ENCODE measurements around the gene ABCB8. TPM values are rescaled to one million over a fixed set of nuclear protein-coding genes. Genes with fewer than 3 reads are reported as not detected.

Gene ABCB8
- total RNA-seq, 1 donor from 2014 or later: 17.4 TPM

DNA sequence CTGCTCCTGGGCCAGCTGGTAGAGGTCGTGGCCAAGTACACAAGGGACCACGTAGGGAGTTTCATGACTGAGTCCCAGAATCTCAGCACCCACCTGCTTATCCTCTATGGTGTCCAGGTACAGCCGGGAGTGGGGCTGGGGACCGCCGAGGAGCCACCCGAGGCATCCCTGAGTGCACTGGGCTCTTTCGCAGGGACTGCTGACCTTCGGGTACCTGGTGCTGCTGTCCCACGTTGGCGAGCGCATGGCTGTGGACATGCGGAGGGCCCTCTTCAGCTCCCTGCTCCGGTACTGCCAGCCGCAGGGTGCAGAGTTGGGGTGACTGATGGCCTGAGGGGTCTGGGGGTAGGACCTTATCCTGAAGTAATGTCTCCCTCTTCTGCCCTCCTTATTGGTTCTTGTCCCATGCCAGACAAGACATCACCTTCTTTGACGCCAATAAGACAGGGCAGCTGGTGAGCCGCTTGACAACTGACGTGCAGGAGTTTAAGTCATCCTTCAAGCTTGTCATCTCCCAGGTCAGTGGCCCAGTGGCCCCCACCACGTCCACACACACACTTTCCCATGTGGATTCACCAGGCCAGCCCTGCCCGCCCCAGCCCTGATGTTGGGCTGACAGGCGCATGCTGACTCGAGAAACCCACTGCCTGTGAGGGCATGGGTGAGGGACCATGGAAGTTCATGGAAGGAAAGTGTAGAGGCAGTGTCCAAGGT, 6.2 kb downstream of the ABCB8 start:
- H3K4me1 Mint-ChIP-seq (ENCODE audit: unreplicated experiment): peaks cover 2% of the 10 kb centered on the region
- H3K36me3 Mint-ChIP-seq (ENCODE audit: low read depth, unreplicated experiment): no peaks in the 10 kb centered on the region
- DNase-seq (ENCODE audit: low spot score): no peak
- H3K9me3 Mint-ChIP-seq (ENCODE audit: unreplicated experiment): no peaks in the 10 kb centered on the region
- TF ChIP-seq, protein P1, sequence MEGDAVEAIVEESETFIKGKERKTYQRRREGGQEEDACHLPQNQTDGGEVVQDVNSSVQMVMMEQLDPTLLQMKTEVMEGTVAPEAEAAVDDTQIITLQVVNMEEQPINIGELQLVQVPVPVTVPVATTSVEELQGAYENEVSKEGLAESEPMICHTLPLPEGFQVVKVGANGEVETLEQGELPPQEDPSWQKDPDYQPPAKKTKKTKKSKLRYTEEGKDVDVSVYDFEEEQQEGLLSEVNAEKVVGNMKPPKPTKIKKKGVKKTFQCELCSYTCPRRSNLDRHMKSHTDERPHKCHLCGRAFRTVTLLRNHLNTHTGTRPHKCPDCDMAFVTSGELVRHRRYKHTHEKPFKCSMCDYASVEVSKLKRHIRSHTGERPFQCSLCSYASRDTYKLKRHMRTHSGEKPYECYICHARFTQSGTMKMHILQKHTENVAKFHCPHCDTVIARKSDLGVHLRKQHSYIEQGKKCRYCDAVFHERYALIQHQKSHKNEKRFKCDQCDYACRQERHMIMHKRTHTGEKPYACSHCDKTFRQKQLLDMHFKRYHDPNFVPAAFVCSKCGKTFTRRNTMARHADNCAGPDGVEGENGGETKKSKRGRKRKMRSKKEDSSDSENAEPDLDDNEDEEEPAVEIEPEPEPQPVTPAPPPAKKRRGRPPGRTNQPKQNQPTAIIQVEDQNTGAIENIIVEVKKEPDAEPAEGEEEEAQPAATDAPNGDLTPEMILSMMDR (IDR thresholded peaks at IDR 0.05; ENCODE audit: unreplicated experiment): no peak
- H3K4me3 Mint-ChIP-seq (ENCODE audit: unreplicated experiment): no peak overlapping the region
- no peak overlapping the region for H3K27ac Mint-ChIP-seq (ENCODE audit: unreplicated experiment)
- H3K27me3 Mint-ChIP-seq (ENCODE audit: unreplicated experiment): peaks cover 8% of the 10 kb centered on the region

- Mint-ChIP-seq H3K27me3 (ENCODE audit: unreplicated experiment) (peaks cover 12% of the 10 kb centered on the region), H3K4me3 (ENCODE audit: unreplicated experiment) (no peak overlapping the region), H3K36me3 (ENCODE audit: low read depth, unreplicated experiment) (no peaks in the 10 kb centered on the region), H3K27ac (ENCODE audit: unreplicated experiment) (peak overlapping the region; percentile 45), H3K4me1 (ENCODE audit: unreplicated experiment) (peaks cover 2% of the 10 kb centered on the region), H3K9me3 (ENCODE audit: unreplicated experiment) (no peaks in the 10 kb centered on the region)
- no peak for DNase-seq (ENCODE audit: low spot score)
- TF ChIP-seq, protein P1 (IDR thresholded peaks at IDR 0.05; ENCODE audit: unreplicated experiment): no peak
These were observed 6.9 kb downstream of the ABCB8 start for GRCh38 chr7:151035026-151035717.

DNA sequence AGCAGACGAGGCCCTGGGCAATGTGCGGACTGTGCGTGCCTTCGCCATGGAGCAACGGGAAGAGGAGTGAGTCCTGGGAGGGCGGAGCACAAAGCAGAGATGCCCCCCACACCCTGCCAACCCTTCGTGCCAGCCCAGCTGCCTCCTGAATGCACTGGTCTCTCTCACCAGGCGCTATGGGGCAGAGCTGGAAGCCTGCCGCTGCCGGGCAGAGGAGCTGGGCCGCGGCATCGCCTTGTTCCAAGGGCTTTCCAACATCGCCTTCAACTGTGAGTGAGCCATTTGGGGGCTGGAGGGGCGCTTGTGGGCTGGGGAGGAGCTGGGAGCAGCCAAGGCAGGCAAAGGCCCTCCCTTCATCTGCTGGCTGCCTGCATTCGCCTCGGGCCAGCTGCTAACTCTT, 7.7 kb downstream of the ABCB8 start:
- Mint-ChIP-seq H3K36me3 (ENCODE audit: low read depth, unreplicated experiment) (no peaks in the 10 kb centered on the region), H3K4me3 (ENCODE audit: unreplicated experiment) (no peak overlapping the region), H3K27ac (ENCODE audit: unreplicated experiment) (peak overlapping the region; percentile 45), H3K27me3 (ENCODE audit: unreplicated experiment) (peaks cover 15% of the 10 kb centered on the region), H3K4me1 (ENCODE audit: unreplicated experiment) (peaks cover 2% of the 10 kb centered on the region), H3K9me3 (ENCODE audit: unreplicated experiment) (no peaks in the 10 kb centered on the region)
- DNase-seq (ENCODE audit: low spot score): no peak
- TF ChIP-seq, protein P1 (IDR thresholded peaks at IDR 0.05; ENCODE audit: unreplicated experiment): no peak

DNA sequence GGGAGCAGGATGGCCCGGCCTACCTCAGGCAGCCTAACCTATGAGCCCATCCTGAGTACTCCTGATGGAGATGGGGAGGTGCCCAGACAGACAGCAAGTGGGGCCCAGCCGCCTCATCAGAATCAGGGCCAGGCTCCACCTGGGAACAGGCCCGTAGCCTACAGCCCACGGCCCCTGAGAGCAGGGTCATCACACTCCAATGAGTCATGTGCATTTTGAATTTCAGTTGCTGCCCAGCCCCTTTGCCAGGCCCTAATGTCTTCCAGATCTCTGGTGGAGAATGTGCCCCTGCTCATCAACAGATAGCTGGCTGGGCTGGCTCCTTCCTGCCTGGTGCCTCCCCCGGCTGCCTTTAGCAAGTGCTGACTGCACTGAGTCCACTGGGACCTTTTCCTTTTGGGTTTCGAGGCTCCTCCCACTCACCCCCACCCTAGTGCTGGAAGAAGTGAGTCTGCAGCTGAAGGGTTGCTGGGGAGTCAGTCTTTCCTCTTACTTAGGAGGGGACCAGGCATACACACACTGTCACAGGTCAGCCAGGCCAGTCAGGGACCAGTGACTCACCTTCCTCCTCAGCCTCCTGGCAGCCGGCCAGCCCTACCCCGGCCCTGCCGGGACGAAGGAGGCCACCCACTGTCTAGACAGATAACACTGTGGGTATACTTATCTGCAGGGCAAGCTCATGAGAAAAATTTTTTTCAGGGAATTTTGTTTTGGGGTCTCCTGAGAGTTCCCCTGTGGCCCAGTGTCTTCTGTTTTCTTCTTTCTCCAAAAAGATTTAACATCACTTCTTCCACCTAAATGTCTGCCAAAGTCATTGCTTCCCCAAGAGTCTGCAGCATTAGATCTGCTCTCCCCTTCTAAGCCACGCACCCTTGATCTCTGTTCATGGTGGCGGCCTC, 10.9 kb downstream of the ABCB8 start:
- no peak overlapping the region for H3K4me3 Mint-ChIP-seq (ENCODE audit: unreplicated experiment)
- no peak overlapping the region for H3K27ac Mint-ChIP-seq (ENCODE audit: unreplicated experiment)
- no peaks in the 10 kb centered on the region for H3K9me3 Mint-ChIP-seq (ENCODE audit: unreplicated experiment)
- peaks cover 2% of the 10 kb centered on the region for H3K4me1 Mint-ChIP-seq (ENCODE audit: unreplicated experiment)
- TF ChIP-seq, protein P1 (IDR thresholded peaks at IDR 0.05; ENCODE audit: unreplicated experiment): no peak
- H3K27me3 Mint-ChIP-seq (ENCODE audit: unreplicated experiment): peaks cover 13% of the 10 kb centered on the region
- H3K36me3 Mint-ChIP-seq (ENCODE audit: low read depth, unreplicated experiment): no peaks in the 10 kb centered on the region
- no peak for DNase-seq (ENCODE audit: low spot score)
